GM12878 (cell line): ENCODE measurements around the gene GDE1. TPM values are rescaled to one million over a fixed set of nuclear protein-coding genes. Genes with fewer than 3 reads are reported as not detected.

Experiments
- BHLHE40 ChIP-seq, 2 experiments: fragments of 450-650 bp in 1 of 2; IDR thresholded peaks; 2 replicates each; pipeline ENCODE4 v1.6.1; 2011 to 2017; ENCODE audit warnings: low read depth in 2 of 2, borderline replicate concordance in 1 of 2, improper control_type of control experiment in 1 of 2, low read length in 1 of 2, mild to moderate bottlenecking in 1 of 2
- BRCA1 ChIP-seq: IDR thresholded peaks from 2 replicates; pipeline ENCODE4 v1.6.1; 2011; ENCODE audit warnings: low read depth, low read length, improper control_type of control experiment
- CBFB ChIP-seq: IDR thresholded peaks from 2 replicates; pipeline ENCODE4 v1.6.1; 2016; ENCODE audit warnings: antibody characterized with exemption, low read depth
- CEBPB ChIP-seq, 2 experiments: fragments of 150-350 bp in 1 of 2; IDR thresholded peaks; 2 replicates each; pipeline ENCODE4 v1.6.1; 2012 to 2014; ENCODE audit warnings: low read depth in 2 of 2, low read length in 2 of 2, borderline replicate concordance in 1 of 2, inconsistent platforms in 1 of 2
- EGR1 ChIP-seq, 2 experiments: IDR thresholded peaks; 1 replicate in 1 of 2; 2 replicates in 1 of 2; pipeline ENCODE4 v1.6.1; 2011 to 2012; ENCODE audit warnings: low read depth in 2 of 2, low read length in 2 of 2, borderline replicate concordance in 1 of 2, mild to moderate bottlenecking in 1 of 2, moderate library complexity in 1 of 2
- FOXM1 ChIP-seq: IDR thresholded peaks from 2 replicates; pipeline ENCODE4 v1.6.1; 2012; ENCODE audit warnings: low read depth, mild to moderate bottlenecking, inconsistent platforms, low read length, moderate library complexity
- GATAD2B ChIP-seq: fragments of 450-650 bp; conservative IDR thresholded peaks from 2 replicates; pipeline ENCODE4 v1.6.1; 2017; ENCODE audit warnings: low read depth, mild to moderate bottlenecking, moderate library complexity
- HCFC1 ChIP-seq: fragments of 150-350 bp; IDR thresholded peaks from 2 replicates; pipeline ENCODE4 v1.6.1; 2014; ENCODE audit warnings: low read length
- HDGF ChIP-seq: fragments of 450-650 bp; IDR thresholded peaks from 2 replicates; pipeline ENCODE4 v1.6.1; 2016; ENCODE audit warnings: antibody characterized with exemption
- IKZF2 ChIP-seq, 2 experiments: fragments of 450-650 bp; IDR thresholded peaks; 2 replicates each; pipeline ENCODE4 v1.6.1; 2017; ENCODE audit warnings: mild to moderate bottlenecking in 2 of 2, moderate library complexity in 2 of 2
- IRF4 ChIP-seq: IDR thresholded peaks from 2 replicates; pipeline ENCODE4 v1.6.1; 2011; ENCODE audit warnings: low read depth, low read length
- MEF2A ChIP-seq: IDR thresholded peaks from 2 replicates; pipeline ENCODE4 v1.6.1; 2011; ENCODE audit warnings: low read depth, mild to moderate bottlenecking, low read length, moderate library complexity; ENCODE audit not compliant: insufficient read depth
- PAX5 ChIP-seq: IDR thresholded peaks from 2 replicates; pipeline ENCODE4 v1.6.1; 2011; ENCODE audit warnings: low read depth, low read length, borderline replicate concordance
- PML ChIP-seq: IDR thresholded peaks from 2 replicates; pipeline ENCODE4 v1.6.1; 2012; ENCODE audit warnings: low read length, inconsistent platforms
- RUNX3 ChIP-seq: IDR thresholded peaks from 2 replicates; pipeline ENCODE4 v1.6.1; 2012; ENCODE audit warnings: low read length, inconsistent platforms
- SMARCA5 ChIP-seq: fragments of 450-650 bp; IDR thresholded peaks from 2 replicates; pipeline ENCODE4 v1.6.1; 2017; ENCODE audit warnings: mild to moderate bottlenecking
- SUPT20H ChIP-seq: IDR thresholded peaks from 2 replicates; pipeline ENCODE4 v1.6.1; 2011; ENCODE audit warnings: low read depth, mild to moderate bottlenecking, low read length, moderate library complexity, borderline replicate concordance; ENCODE audit not compliant: control insufficient read depth
- TBL1XR1 ChIP-seq: IDR thresholded peaks from 2 replicates; pipeline ENCODE4 v1.6.1; 2012; ENCODE audit warnings: low read depth, low read length, improper control_type of control experiment
- TCF7 ChIP-seq: IDR thresholded peaks from 2 replicates; pipeline ENCODE4 v1.6.1; 2014; ENCODE audit warnings: antibody characterized with exemption, borderline replicate concordance
- ZBED1 ChIP-seq: IDR thresholded peaks from 2 replicates; pipeline ENCODE4 v1.6.1; 2016; ENCODE audit warnings: borderline replicate concordance
- ZNF274 ChIP-seq: IDR thresholded peaks from one replicate; pipeline ENCODE4 v1.8.0; 2011; ENCODE audit not compliant: insufficient read length, insufficient read depth
- polyA plus RNA-seq, 11 experiments: library from polyadenylated mRNA; depleted of rRNA in 4 of 11; unstranded in 6 of 11; stranded (reverse) in 5 of 11; fragments of >200 nt; fragmentation: Nextera tagmentation in 4 of 11; fragmentation: Illumina TruSeq in 1 of 11; extraction: Ambion mirVana in 4 of 11; extraction: Trizol in 1 of 11; gene quantifications; 1 replicate in 1 of 11; 2 replicates in 10 of 11; pipeline versions ENCODE4 v1.2.1 to v1.2.3, GENCODE V29; 2011 to 2016; ENCODE audit warnings: inconsistent platforms in 2 of 11, missing spikeins in 2 of 11, low read depth in 1 of 11
- total RNA-seq, 4 experiments: library from RNA; depleted of rRNA in 3 of 4; stranded (reverse); fragments of >200 nt in 3 of 4; fragmentation: Illumina TruSeq in 1 of 4; extraction: Trizol in 1 of 4; gene quantifications; 2 replicates each; pipeline versions ENCODE4 v1.2.1 to v1.2.3, GENCODE V29; 2013 to 2021
- TF ChIP-seq, protein P1 (sequence below): fragments of 450-650 bp; IDR thresholded peaks from 2 replicates; pipeline ENCODE4 v1.6.1; 2014; ENCODE audit warnings: mild to moderate bottlenecking
- TF ChIP-seq, protein P2 (sequence below): fragments of 450-650 bp; conservative IDR thresholded peaks from 2 replicates; pipeline ENCODE4 v1.6.1; 2017; ENCODE audit warnings: mild to moderate bottlenecking, moderate library complexity
- TF ChIP-seq, protein P3 (sequence below): IDR thresholded peaks from 2 replicates; pipeline ENCODE4 v1.6.1; 2011; ENCODE audit warnings: mild to moderate bottlenecking, low read depth, low read length, moderate library complexity; ENCODE audit not compliant: insufficient replicate concordance
- TF ChIP-seq, protein P4 (sequence below): fragments of 450-650 bp; IDR thresholded peaks from 2 replicates; pipeline ENCODE4 v1.6.1; 2017; ENCODE audit warnings: low read depth, mild to moderate bottlenecking, moderate library complexity

Gene GDE1
- total and polyA plus RNA-seq, 10 of the 15 experiments (the other 5 are each of a cell fraction or from before 2014, with no cell fraction given): 14.8 to 31.8 (median 21.0) TPM

DNA sequence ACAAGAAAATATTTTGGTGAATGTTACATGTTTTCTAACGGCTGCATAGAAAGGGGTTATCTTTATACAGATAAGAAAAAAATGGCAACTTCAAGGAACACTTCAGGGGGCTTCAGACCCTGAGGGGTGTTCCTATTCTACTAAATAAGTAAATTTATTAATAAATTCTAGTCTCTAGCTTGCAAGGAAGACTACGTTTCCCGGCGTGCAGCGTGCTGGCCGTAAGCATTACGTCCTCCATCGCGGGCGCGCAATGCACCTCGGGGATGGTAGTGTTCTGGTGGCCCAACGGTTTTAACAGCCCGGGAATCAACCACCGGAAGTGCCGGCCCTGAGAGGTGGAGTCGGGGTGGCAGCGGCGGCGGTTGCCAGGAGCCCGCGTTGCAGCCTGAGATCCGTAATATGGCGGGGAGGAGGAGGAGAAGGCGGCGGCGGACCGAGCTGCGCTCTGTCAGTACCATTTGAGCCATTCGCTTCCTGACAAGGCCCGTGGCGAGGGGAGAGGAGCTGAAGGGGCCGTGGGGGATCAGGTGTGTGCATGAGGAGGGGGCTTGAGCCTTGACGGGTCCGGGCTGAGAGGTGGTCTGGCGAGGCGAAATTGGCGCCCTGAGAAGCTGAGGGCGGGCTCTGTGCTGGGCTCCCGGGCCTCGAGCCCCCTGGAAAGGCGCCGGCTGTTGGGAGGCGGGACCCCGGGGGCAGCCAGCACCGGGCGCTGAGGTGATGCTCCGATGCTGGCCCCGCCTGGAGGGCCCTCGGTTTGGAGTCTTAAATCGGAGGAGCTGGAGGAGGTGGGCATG is 1.9 kb upstream of the GDE1 start, which contains the start of gene CCP110 (continued):
- TF ChIP-seq, protein P1, sequence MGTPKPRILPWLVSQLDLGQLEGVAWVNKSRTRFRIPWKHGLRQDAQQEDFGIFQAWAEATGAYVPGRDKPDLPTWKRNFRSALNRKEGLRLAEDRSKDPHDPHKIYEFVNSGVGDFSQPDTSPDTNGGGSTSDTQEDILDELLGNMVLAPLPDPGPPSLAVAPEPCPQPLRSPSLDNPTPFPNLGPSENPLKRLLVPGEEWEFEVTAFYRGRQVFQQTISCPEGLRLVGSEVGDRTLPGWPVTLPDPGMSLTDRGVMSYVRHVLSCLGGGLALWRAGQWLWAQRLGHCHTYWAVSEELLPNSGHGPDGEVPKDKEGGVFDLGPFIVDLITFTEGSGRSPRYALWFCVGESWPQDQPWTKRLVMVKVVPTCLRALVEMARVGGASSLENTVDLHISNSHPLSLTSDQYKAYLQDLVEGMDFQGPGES: no peak
- TF ChIP-seq CEBPB (IDR thresholded peaks at IDR 0.05; ENCODE audit: borderline replicate concordance in 1 of 2, low read depth in 2 of 2, low read length in 2 of 2): no peak
- no peak for TF ChIP-seq IKZF2 (IDR thresholded peaks at IDR 0.05)
- TF ChIP-seq RUNX3: no peak; the same call in 1 of the 2 replicates
- TF ChIP-seq BRCA1: no peak
- no peak for TF ChIP-seq ZNF274
- TF ChIP-seq TBL1XR1: no peak
- TF ChIP-seq, protein P2, sequence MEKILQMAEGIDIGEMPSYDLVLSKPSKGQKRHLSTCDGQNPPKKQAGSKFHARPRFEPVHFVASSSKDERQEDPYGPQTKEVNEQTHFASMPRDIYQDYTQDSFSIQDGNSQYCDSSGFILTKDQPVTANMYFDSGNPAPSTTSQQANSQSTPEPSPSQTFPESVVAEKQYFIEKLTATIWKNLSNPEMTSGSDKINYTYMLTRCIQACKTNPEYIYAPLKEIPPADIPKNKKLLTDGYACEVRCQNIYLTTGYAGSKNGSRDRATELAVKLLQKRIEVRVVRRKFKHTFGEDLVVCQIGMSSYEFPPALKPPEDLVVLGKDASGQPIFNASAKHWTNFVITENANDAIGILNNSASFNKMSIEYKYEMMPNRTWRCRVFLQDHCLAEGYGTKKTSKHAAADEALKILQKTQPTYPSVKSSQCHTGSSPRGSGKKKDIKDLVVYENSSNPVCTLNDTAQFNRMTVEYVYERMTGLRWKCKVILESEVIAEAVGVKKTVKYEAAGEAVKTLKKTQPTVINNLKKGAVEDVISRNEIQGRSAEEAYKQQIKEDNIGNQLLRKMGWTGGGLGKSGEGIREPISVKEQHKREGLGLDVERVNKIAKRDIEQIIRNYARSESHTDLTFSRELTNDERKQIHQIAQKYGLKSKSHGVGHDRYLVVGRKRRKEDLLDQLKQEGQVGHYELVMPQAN: peak; percentile 92
- TF ChIP-seq TCF7: no peak
- TF ChIP-seq HDGF: peak; percentile 61; the same call in 1 of the 2 replicates
- peak in 1 of 2 experiments; percentile 53; a peak in 1 of 3 replicates for TF ChIP-seq EGR1 (IDR thresholded peaks at IDR 0.05; ENCODE audit: borderline replicate concordance in 1 of 2, low read depth in 2 of 2, low read length in 2 of 2)
- no peak for TF ChIP-seq ZBED1
- TF ChIP-seq BHLHE40 (IDR thresholded peaks at IDR 0.05; ENCODE audit: borderline replicate concordance in 1 of 2, low read depth in 2 of 2, low read length in 1 of 2): peak; percentile 33 to 37; a peak in 1 of 4 replicates
- TF ChIP-seq, protein P3, sequence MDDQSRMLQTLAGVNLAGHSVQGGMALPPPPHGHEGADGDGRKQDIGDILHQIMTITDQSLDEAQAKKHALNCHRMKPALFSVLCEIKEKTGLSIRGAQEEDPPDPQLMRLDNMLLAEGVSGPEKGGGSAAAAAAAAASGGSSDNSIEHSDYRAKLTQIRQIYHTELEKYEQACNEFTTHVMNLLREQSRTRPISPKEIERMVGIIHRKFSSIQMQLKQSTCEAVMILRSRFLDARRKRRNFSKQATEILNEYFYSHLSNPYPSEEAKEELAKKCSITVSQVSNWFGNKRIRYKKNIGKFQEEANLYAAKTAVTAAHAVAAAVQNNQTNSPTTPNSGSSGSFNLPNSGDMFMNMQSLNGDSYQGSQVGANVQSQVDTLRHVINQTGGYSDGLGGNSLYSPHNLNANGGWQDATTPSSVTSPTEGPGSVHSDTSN: no peak
- no peak for TF ChIP-seq IRF4
- 0 out of 2 replicates have a peak, but pooled peaks have one; percentile 33 for TF ChIP-seq MEF2A
- TF ChIP-seq PML: no peak
- TF ChIP-seq PAX5: 0 out of 2 replicates have a peak, but pooled peaks have one; percentile 32
- TF ChIP-seq SUPT20H: no peak
- TF ChIP-seq, protein P4, sequence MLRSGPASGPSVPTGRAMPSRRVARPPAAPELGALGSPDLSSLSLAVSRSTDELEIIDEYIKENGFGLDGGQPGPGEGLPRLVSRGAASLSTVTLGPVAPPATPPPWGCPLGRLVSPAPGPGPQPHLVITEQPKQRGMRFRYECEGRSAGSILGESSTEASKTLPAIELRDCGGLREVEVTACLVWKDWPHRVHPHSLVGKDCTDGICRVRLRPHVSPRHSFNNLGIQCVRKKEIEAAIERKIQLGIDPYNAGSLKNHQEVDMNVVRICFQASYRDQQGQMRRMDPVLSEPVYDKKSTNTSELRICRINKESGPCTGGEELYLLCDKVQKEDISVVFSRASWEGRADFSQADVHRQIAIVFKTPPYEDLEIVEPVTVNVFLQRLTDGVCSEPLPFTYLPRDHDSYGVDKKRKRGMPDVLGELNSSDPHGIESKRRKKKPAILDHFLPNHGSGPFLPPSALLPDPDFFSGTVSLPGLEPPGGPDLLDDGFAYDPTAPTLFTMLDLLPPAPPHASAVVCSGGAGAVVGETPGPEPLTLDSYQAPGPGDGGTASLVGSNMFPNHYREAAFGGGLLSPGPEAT: no peak
- no peak for TF ChIP-seq SMARCA5
- TF ChIP-seq FOXM1: no peak
- peak; percentile 98 for TF ChIP-seq HCFC1
- TF ChIP-seq CBFB: 0 out of 2 replicates have a peak, but pooled peaks have one; percentile 46
- TF ChIP-seq GATAD2B: no peak
